Right lobe of liver (tissue), 6 donors: ENCODE data around the gene ALG13. TPM values are rescaled to one million over a fixed set of nuclear protein-coding genes. Genes with fewer than 3 reads are reported as not detected.
A peak's percentile ranks its signal among the peaks of the same experiment; 100 is the strongest.
"Not testable (repeated sequence)": the region's sequence is repeated elsewhere in the genome, so short reads cannot be mapped to it uniquely, and the experiment has no call there.

ENCODE experiments used
- ATAC-seq, 4 donors: fragments of 200-7000 bp; cut with Tn5 transposase; one replicate each; pipeline ENCODE4 v1.9.1; 2020; ENCODE audit warnings: mild to moderate bottlenecking in 4 of 4, moderate library complexity in 4 of 4
- DNase-seq, 3 donors: peaks; one replicate each; pipeline ENCODE4 v3.0.0-alpha.2; 2020
- H3K27ac ChIP-seq, 3 donors: fragments of 200-600 bp; one replicate each; pipeline ENCODE4 v1.8.0; 2022
- H3K27me3 ChIP-seq, 2 donors: fragments of 200-600 bp; one replicate each; pipeline ENCODE4 v1.8.0; 2022
- H3K36me3 ChIP-seq, 4 donors: fragments of 200-600 bp; sonication (generic) in 1 of 4; one replicate each; pipeline versions ENCODE4 v1.5.1 to v1.8.0; 2017 to 2022; ENCODE audit warnings: control low read depth in 1 of 4
- H3K4me1 ChIP-seq, 4 donors: fragments of 200-600 bp; sonication (generic) in 1 of 4; one replicate each; pipeline versions ENCODE4 v1.5.1 to v1.8.0; 2017 to 2022; ENCODE audit warnings: control low read depth in 1 of 4
- H3K4me3 ChIP-seq, 3 donors: fragments of 200-600 bp; one replicate each; pipeline ENCODE4 v1.8.0; 2022
- H3K9me3 ChIP-seq, 4 donors: fragments of 200-600 bp; sonication (generic) in 1 of 4; one replicate each; pipeline versions ENCODE4 v1.5.1 to v1.8.0; 2017 to 2022; ENCODE audit warnings: control low read depth in 1 of 4
- POLR2A ChIP-seq: fragments of 450-650 bp; IDR thresholded peaks from one replicate; pipeline ENCODE4 v1.6.1; 2017; ENCODE audit warnings: antibody characterized with exemption, mild to moderate bottlenecking
- WGBS: methylation state at CpG from one replicate; pipeline ENCODE4 v1.1.6; 2018; ENCODE audit warnings: low coverage, low lambda C conversion rate; ENCODE audit not compliant: insufficient coverage; ENCODE audit errors: missing lambda C conversion rate; 5-methylcytosine and 5-hydroxymethylcytosine counted together
- intact Hi-C, 2 donors: fragments of 100-400 bp; cut with DNase I; formaldehyde crosslinking; loops; one replicate each; pipeline versions ENCODE4 v1.11.2 to v1.14.1; 2022
- long read RNA-seq: library from polyadenylated mRNA; unstranded; transcript quantifications from one replicate; pipeline ENCODE4 v2.0.0, GENCODE V29; 2019
- total RNA-seq, 6 experiments: library from RNA; depleted of rRNA in 2 of 6; stranded (reverse); fragments of >200 nt in 2 of 6; fragmentation: NEBNext Ultra II Directional in 3 of 6; extraction: Animal tissue kit (Norgen Biotek cat#: 25700) in 3 of 6; gene quantifications; one replicate each; pipeline versions ENCODE4 v1.1.0 to v1.2.4, GENCODE V29; 2016 to 2023
- TF ChIP-seq, protein P1 (sequence below), 4 donors: fragments of 200-600 bp in 3 of 4; fragments of 450-650 bp in 1 of 4; IDR thresholded peaks; one replicate each; pipeline versions ENCODE4 v1.5.1 to v1.8.0; 2016 to 2022; ENCODE audit warnings: antibody characterized with exemption in 4 of 4, mild to moderate bottlenecking in 2 of 4
- donor health status: DM: no; HTN: yes; CAD: no.
- donor health status: DM: no; HTN: no; CAD: no.
- donor health status: DM: no; HTN: no; CAD: no.
- donor health status: DM: no; HTN: yes; CAD: no.
- donor health status: DM: no; HTN: yes; CAD: no.

ALG13 gene
- 10 to 100 TPM; 17.8 to 50.6 (median 25.7) TPM for total RNA-seq
- long read RNA-seq, partial matches to known transcripts: 0 of 1 reads
- long read RNA-seq, other reads (novel, unspliced or antisense): 0 of 1 reads

GRCh38 chrX:111680988-111681779 is at the start of gene ALG13:
TSS of gene ALG13 (plus strand) at chrX:111681170. CDS start at chrX:111681219, 49 bp downstream.
- 7% methylated on average over 51 of the region's 69 CpGs for WGBS
- Histone ChIP-seq H3K4me1 (no peaks in the 10 kb centered on the region), H3K36me3 (peaks cover 0 to 5% (median 0%) of the 10 kb centered on the region in 4 donors), H3K4me3 (peak within 1 kb of the TSS; percentile 60 to 76 (median 71)), H3K27me3 (no peaks in the 10 kb centered on the region), H3K9me3 (no peaks in the 10 kb centered on the region), H3K27ac (peak within 1 kb of the TSS; percentile 98 to 99 (median 99))
- DNase-seq: peak; percentile 89 to 92 (median 91)
- peak; percentile 97 to 98 (median 98) for ATAC-seq
- intact Hi-C loops: no loop called here
- TF ChIP-seq POLR2A: peak; percentile 81
- TF ChIP-seq, protein P1, sequence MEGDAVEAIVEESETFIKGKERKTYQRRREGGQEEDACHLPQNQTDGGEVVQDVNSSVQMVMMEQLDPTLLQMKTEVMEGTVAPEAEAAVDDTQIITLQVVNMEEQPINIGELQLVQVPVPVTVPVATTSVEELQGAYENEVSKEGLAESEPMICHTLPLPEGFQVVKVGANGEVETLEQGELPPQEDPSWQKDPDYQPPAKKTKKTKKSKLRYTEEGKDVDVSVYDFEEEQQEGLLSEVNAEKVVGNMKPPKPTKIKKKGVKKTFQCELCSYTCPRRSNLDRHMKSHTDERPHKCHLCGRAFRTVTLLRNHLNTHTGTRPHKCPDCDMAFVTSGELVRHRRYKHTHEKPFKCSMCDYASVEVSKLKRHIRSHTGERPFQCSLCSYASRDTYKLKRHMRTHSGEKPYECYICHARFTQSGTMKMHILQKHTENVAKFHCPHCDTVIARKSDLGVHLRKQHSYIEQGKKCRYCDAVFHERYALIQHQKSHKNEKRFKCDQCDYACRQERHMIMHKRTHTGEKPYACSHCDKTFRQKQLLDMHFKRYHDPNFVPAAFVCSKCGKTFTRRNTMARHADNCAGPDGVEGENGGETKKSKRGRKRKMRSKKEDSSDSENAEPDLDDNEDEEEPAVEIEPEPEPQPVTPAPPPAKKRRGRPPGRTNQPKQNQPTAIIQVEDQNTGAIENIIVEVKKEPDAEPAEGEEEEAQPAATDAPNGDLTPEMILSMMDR (IDR thresholded peaks at IDR 0.05): peak; percentile 54 to 74 (median 70)

- ATAC-seq (no peak), DNase-seq (no peak)
- TF ChIP-seq, protein P1 (IDR thresholded peaks at IDR 0.05): no peak
- TF ChIP-seq POLR2A: no peak
- Histone ChIP-seq H3K27ac (no peak overlapping the region), H3K27me3 (peaks cover 0 to 5% of the 10 kb centered on the region in 2 donors), H3K4me1 (no peaks in the 10 kb centered on the region), H3K9me3 (no peaks in the 10 kb centered on the region), H3K4me3 (no peak overlapping the region), H3K36me3 (no peaks in the 10 kb centered on the region)
- 100% methylated on average over 1 of the region's 1 CpG for WGBS
- intact Hi-C loops: no loop called here
These were observed 45.9 kb upstream of the ALG13 start for GRCh38 chrX:111634823-111635729.

- no peak for TF ChIP-seq POLR2A
- TF ChIP-seq, protein P1 (IDR thresholded peaks at IDR 0.05): no peak
- DNase-seq (no peak), ATAC-seq (no peak)
- Histone ChIP-seq H3K27me3 (no peaks in the 10 kb centered on the region), H3K9me3 (no peaks in the 10 kb centered on the region), H3K4me1 (no peaks in the 10 kb centered on the region), H3K36me3 (no peaks in the 10 kb centered on the region), H3K27ac (no peak overlapping the region), H3K4me3 (no peak overlapping the region)
- WGBS: 61% methylated on average over 2 of the region's 3 CpGs
- intact Hi-C loops: no loop called here
These were observed 39.0 kb upstream of the ALG13 start for GRCh38 chrX:111641969-111642368.

- H3K4me3 ChIP-seq, DNase-seq, H3K9me3 ChIP-seq, intact Hi-C loops, ATAC-seq, H3K36me3 ChIP-seq, H3K27ac ChIP-seq, H3K27me3 ChIP-seq, H3K4me1 ChIP-seq: not testable (repeated sequence)
- WGBS: 47% methylated on average over 3 of the region's 3 CpGs
These were observed 35.8 kb upstream of the ALG13 start for GRCh38 chrX:111645165-111645564.

DNA sequence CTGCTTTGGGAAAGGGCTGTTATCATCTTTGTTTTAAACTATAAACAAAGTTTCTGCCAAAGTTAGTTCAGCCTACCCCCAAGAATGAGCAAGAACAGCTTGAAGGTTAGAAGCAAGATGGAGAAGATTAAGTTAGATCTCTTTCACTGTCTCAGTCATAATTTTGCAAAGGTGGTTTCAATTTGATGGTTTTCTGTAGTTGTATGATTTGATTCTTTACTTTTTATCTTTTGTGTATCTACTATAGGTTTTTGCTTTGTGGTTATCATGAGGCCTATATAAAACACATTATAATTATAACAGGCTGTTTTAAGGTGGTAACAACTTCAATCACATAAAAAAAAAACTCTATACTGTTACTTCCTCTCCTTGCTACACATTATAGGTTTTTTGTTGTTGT is 35.4 kb upstream of the ALG13 start:
- no peak overlapping the region for H3K27ac ChIP-seq
- no peaks in the 10 kb centered on the region for H3K36me3 ChIP-seq
- H3K9me3 ChIP-seq: no peaks in the 10 kb centered on the region
- H3K27me3 ChIP-seq: no peaks in the 10 kb centered on the region
- no peak overlapping the region for H3K4me3 ChIP-seq
- intact Hi-C loops: no loop called here
- no peak for ATAC-seq
- no peak for DNase-seq
- H3K4me1 ChIP-seq: no peaks in the 10 kb centered on the region
- TF ChIP-seq, protein P1 (IDR thresholded peaks at IDR 0.05): no peak
- no peak for TF ChIP-seq POLR2A
